ENCODE data around the gene ADAMTSL1. TPM values are rescaled to one million over a fixed set of nuclear protein-coding genes. Genes with fewer than 3 reads are reported as not detected.
A peak's percentile ranks its signal among the peaks of the same experiment; 100 is the strongest.

ADAMTSL1 gene, protein sequence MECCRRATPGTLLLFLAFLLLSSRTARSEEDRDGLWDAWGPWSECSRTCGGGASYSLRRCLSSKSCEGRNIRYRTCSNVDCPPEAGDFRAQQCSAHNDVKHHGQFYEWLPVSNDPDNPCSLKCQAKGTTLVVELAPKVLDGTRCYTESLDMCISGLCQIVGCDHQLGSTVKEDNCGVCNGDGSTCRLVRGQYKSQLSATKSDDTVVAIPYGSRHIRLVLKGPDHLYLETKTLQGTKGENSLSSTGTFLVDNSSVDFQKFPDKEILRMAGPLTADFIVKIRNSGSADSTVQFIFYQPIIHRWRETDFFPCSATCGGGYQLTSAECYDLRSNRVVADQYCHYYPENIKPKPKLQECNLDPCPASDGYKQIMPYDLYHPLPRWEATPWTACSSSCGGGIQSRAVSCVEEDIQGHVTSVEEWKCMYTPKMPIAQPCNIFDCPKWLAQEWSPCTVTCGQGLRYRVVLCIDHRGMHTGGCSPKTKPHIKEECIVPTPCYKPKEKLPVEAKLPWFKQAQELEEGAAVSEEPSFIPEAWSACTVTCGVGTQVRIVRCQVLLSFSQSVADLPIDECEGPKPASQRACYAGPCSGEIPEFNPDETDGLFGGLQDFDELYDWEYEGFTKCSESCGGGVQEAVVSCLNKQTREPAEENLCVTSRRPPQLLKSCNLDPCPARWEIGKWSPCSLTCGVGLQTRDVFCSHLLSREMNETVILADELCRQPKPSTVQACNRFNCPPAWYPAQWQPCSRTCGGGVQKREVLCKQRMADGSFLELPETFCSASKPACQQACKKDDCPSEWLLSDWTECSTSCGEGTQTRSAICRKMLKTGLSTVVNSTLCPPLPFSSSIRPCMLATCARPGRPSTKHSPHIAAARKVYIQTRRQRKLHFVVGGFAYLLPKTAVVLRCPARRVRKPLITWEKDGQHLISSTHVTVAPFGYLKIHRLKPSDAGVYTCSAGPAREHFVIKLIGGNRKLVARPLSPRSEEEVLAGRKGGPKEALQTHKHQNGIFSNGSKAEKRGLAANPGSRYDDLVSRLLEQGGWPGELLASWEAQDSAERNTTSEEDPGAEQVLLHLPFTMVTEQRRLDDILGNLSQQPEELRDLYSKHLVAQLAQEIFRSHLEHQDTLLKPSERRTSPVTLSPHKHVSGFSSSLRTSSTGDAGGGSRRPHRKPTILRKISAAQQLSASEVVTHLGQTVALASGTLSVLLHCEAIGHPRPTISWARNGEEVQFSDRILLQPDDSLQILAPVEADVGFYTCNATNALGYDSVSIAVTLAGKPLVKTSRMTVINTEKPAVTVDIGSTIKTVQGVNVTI (N-terminal part only)
- polyA plus RNA-seq, result 0.32 and 1.1 TPM in 2 replicates
- polyA minus RNA-seq, result 0.35 and 1.2 TPM in 2 replicates

DNA sequence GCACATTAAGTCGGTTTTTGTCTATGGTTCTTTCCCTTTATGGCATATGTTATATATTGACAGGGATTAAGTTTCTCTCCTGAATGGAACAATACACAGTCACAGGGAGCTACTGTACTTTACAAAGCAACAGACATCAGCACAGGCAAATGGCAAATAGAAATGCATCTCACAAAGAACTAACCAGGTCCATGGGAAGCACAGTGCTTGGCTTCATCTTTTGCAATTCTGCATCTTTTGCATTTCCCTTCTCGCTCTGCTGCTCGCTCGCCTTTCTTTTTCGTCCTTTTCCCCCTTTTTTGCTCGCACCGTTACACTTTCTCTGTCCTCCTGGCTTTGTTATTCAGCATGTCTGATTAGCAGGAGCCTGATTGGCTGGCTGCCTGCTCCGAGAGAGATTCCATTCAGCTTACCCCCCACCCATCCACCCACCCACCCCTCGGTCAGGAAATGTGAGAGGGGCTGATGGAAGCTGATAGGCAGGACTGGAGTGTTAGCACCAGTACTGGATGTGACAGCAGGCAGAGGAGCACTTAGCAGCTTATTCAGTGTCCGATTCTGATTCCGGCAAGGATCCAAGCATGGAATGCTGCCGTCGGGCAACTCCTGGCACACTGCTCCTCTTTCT, at the start of gene ADAMTSL1:
ADAMTSL1 (plus strand) TSS at position 502 of the 628 bp plus-strand sequence; CDS start at position 582, 80 bp downstream.
- H4K20me1 ChIP-seq (ENCODE audit: insufficient read depth), result no peaks in the 10 kb centered on the region
- H3K4me2 ChIP-seq (ENCODE audit: low read length), result peak within 1 kb of the TSS; percentile 31
- no peaks in the 10 kb centered on the region for H3K36me3 ChIP-seq (ENCODE audit: insufficient read depth, low read length)
- no peaks in the 10 kb centered on the region for H3K9me2 ChIP-seq (ENCODE audit: insufficient read depth, low read length)
- H3K27ac ChIP-seq (ENCODE audit: low read length), result no peak within 1 kb of the TSS
- H3K4me3 ChIP-seq (ENCODE audit: low read length), result peak within 1 kb of the TSS; percentile 62
- H3K9ac ChIP-seq (ENCODE audit: low read length), result peak within 1 kb of the TSS; percentile 39
- H3F3A ChIP-seq (ENCODE audit: insufficient read depth, low read length, poor library complexity, severe bottlenecking), result no peaks in the 10 kb centered on the region
- no peaks in the 10 kb centered on the region for H3K9me3 ChIP-seq (ENCODE audit: low read length)
- no peaks in the 10 kb centered on the region for H3K79me2 ChIP-seq (replicated peaks; ENCODE audit: insufficient read depth, low read length)
- no peaks in the 10 kb centered on the region for H3K27me3 ChIP-seq (ENCODE audit: insufficient read depth, low read depth, low read length)
- TF ChIP-seq POLR2AphosphoS5 (IDR thresholded peaks at IDR 0.05) (no peak), SMC3 (conservative IDR thresholded peaks at IDR 0.05; ENCODE audit: poor library complexity) (no peak), EZH2 (IDR thresholded peaks at IDR 0.05; ENCODE audit: borderline replicate concordance, insufficient read depth, low read length, poor library complexity, severe bottlenecking) (no peak), RAD21 (conservative IDR thresholded peaks at IDR 0.05) (no peak), EP300 (conservative IDR thresholded peaks at IDR 0.05; ENCODE audit: poor library complexity, severe bottlenecking) (no peak), TAF1 (IDR thresholded peaks at IDR 0.05; ENCODE audit: low read depth) (no peak), MXI1 (conservative IDR thresholded peaks at IDR 0.05; ENCODE audit: poor library complexity, severe bottlenecking) (no peak)
- TF ChIP-seq, protein P1, sequence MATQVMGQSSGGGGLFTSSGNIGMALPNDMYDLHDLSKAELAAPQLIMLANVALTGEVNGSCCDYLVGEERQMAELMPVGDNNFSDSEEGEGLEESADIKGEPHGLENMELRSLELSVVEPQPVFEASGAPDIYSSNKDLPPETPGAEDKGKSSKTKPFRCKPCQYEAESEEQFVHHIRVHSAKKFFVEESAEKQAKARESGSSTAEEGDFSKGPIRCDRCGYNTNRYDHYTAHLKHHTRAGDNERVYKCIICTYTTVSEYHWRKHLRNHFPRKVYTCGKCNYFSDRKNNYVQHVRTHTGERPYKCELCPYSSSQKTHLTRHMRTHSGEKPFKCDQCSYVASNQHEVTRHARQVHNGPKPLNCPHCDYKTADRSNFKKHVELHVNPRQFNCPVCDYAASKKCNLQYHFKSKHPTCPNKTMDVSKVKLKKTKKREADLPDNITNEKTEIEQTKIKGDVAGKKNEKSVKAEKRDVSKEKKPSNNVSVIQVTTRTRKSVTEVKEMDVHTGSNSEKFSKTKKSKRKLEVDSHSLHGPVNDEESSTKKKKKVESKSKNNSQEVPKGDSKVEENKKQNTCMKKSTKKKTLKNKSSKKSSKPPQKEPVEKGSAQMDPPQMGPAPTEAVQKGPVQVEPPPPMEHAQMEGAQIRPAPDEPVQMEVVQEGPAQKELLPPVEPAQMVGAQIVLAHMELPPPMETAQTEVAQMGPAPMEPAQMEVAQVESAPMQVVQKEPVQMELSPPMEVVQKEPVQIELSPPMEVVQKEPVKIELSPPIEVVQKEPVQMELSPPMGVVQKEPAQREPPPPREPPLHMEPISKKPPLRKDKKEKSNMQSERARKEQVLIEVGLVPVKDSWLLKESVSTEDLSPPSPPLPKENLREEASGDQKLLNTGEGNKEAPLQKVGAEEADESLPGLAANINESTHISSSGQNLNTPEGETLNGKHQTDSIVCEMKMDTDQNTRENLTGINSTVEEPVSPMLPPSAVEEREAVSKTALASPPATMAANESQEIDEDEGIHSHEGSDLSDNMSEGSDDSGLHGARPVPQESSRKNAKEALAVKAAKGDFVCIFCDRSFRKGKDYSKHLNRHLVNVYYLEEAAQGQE (IDR thresholded peaks at IDR 0.05; ENCODE audit: borderline replicate concordance), result no peak
- TF ChIP-seq, protein P2, sequence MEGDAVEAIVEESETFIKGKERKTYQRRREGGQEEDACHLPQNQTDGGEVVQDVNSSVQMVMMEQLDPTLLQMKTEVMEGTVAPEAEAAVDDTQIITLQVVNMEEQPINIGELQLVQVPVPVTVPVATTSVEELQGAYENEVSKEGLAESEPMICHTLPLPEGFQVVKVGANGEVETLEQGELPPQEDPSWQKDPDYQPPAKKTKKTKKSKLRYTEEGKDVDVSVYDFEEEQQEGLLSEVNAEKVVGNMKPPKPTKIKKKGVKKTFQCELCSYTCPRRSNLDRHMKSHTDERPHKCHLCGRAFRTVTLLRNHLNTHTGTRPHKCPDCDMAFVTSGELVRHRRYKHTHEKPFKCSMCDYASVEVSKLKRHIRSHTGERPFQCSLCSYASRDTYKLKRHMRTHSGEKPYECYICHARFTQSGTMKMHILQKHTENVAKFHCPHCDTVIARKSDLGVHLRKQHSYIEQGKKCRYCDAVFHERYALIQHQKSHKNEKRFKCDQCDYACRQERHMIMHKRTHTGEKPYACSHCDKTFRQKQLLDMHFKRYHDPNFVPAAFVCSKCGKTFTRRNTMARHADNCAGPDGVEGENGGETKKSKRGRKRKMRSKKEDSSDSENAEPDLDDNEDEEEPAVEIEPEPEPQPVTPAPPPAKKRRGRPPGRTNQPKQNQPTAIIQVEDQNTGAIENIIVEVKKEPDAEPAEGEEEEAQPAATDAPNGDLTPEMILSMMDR (IDR thresholded peaks at IDR 0.05; ENCODE audit: poor library complexity, severe bottlenecking), result no peak
- peak within 1 kb of the TSS; percentile 9 for H2AFZ ChIP-seq (ENCODE audit: low read depth, low read length)

Measured in neural cell (in vitro differentiated cells).